Measurements from ENCODE around the gene DHRS3. TPM values are rescaled to one million over a fixed set of nuclear protein-coding genes. Genes with fewer than 3 reads are reported as not detected.

The DHRS3 gene
- total and polyA plus RNA-seq, 2 donors (not counting 3 experiments of a cell fraction or from before 2014, with no cell fraction given), result 54.3 to 75.2 TPM

- intact Hi-C loops (cut with micrococcal nuclease) (loop anchor here (1.0 to 5.0 kb wide), 3 partner anchors 56 to 135 kb away; no protein-coding TSS in a partner anchor), dilution Hi-C loops (cut with MboI; ENCODE audit: extremely low pct_ligation_motif_present, low sequenced_read_pairs) (no loop called here)
- ChIA-PET CTCF (interaction anchor here (1.4 to 3.3 kb wide), 3 partner anchors 77 to 108 kb away, joined by 3 to 15 read pairs (median 3); partner anchors contain the start of gene DHRS3), POLR2A (no interaction called here)
- DNase-seq (ENCODE audit: low read depth, low spot score) (peak; percentile 31), FAIRE-seq (no peak)
- Histone ChIP-seq H3K36me3 (ENCODE audit: control insufficient read depth in 2 of 2, extremely low read depth in 1 of 2, insufficient read depth in 2 of 2, low read length in 2 of 2) (no peaks in the 10 kb centered on the region), H3K9me1 (replicated peaks; ENCODE audit: control insufficient read depth, extremely low read depth, insufficient read depth, low read length) (no peaks in the 10 kb centered on the region), H4K20me1 (replicated peaks; ENCODE audit: control insufficient read depth, extremely low read depth, insufficient read depth, low read length) (no peaks in the 10 kb centered on the region), H3K4me2 (ENCODE audit: insufficient read depth, low read length) (no peak overlapping the region), H3K27ac (ENCODE audit: insufficient read depth, low read depth, low read length) (no peak overlapping the region), H3K4me1 (ENCODE audit: control insufficient read depth, extremely low read depth, insufficient read depth, low read length) (peaks cover 24% of the 10 kb centered on the region), H2AFZ (ENCODE audit: low read depth, low read length) (no peak overlapping the region), H3K9me3 (replicated peaks; ENCODE audit: control insufficient read depth, insufficient read depth, low read length) (no peaks in the 10 kb centered on the region), H3K4me3 (replicated peaks in 1 of 3; ENCODE audit: insufficient read depth in 1 of 3, low read depth in 1 of 3, low read length in 3 of 3) (no peak overlapping the region), H3K79me2 (ENCODE audit: control insufficient read depth, insufficient read depth, low read length) (no peaks in the 10 kb centered on the region), H3K27me3 (ENCODE audit: control insufficient read depth in 2 of 2, insufficient read depth in 2 of 2, low read length in 2 of 2) (no peaks in the 10 kb centered on the region), H3K9ac (replicated peaks; ENCODE audit: extremely low read depth, insufficient read depth, low read length) (no peak overlapping the region)
- TF ChIP-seq, protein P1, sequence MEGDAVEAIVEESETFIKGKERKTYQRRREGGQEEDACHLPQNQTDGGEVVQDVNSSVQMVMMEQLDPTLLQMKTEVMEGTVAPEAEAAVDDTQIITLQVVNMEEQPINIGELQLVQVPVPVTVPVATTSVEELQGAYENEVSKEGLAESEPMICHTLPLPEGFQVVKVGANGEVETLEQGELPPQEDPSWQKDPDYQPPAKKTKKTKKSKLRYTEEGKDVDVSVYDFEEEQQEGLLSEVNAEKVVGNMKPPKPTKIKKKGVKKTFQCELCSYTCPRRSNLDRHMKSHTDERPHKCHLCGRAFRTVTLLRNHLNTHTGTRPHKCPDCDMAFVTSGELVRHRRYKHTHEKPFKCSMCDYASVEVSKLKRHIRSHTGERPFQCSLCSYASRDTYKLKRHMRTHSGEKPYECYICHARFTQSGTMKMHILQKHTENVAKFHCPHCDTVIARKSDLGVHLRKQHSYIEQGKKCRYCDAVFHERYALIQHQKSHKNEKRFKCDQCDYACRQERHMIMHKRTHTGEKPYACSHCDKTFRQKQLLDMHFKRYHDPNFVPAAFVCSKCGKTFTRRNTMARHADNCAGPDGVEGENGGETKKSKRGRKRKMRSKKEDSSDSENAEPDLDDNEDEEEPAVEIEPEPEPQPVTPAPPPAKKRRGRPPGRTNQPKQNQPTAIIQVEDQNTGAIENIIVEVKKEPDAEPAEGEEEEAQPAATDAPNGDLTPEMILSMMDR (IDR thresholded peaks at IDR 0.05; ENCODE audit: extremely low read depth in 1 of 2, insufficient read depth in 1 of 2, low read depth in 1 of 2, low read length in 2 of 2), result no peak
- no peak for TF ChIP-seq POLR2AphosphoS5 (IDR thresholded peaks at IDR 0.05; ENCODE audit: insufficient read depth, low read depth, low read length)
- no peak for TF ChIP-seq GATA2 (IDR thresholded peaks at IDR 0.05; ENCODE audit: insufficient read depth, insufficient read length, low read depth, low read length)
- TF ChIP-seq EZH2 (IDR thresholded peaks at IDR 0.05; ENCODE audit: borderline replicate concordance, low read depth, low read length, severe bottlenecking), result no peak
- no peak for TF ChIP-seq POLR2A (IDR thresholded peaks at IDR 0.05; ENCODE audit: low read depth, low read length)
- TF ChIP-seq FOS (IDR thresholded peaks at IDR 0.05; ENCODE audit: borderline replicate concordance, insufficient read depth, low read length), result no peak
- TF ChIP-seq, protein P2, sequence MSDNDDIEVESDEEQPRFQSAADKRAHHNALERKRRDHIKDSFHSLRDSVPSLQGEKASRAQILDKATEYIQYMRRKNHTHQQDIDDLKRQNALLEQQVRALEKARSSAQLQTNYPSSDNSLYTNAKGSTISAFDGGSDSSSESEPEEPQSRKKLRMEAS (IDR thresholded peaks at IDR 0.05; ENCODE audit: insufficient read depth, insufficient read length), result no peak
- no peak for TF ChIP-seq MYC (IDR thresholded peaks at IDR 0.05; ENCODE audit: low read depth, low read length)
- TF ChIP-seq JUN (IDR thresholded peaks at IDR 0.05; ENCODE audit: borderline replicate concordance, insufficient read depth, insufficient read length, low read depth), result no peak
- no TSS peak for BruUV-seq (replicated peaks)
Observed at GRCh38 chr1:12541274-12542137, 76.5 kb downstream of the DHRS3 start.
